A549 (cell line): ENCODE data around the gene EMSY. TPM values are rescaled to one million over a fixed set of nuclear protein-coding genes. Genes with fewer than 3 reads are reported as not detected.
A peak's percentile ranks its signal among the peaks of the same experiment; 100 is the strongest.

ENCODE experiments used
- ATAC-seq, 2 experiments: fragments of 200-7000 bp in 1 of 2; fragments of >200 bp in 1 of 2; cut with Nextera tagmentation in 1 of 2; cut with Tn5 transposase in 1 of 2; 3 replicates each; pipeline versions ENCODE4 v1.8.0 to v1.9.1; 2018 to 2020; ENCODE audit warnings: mild to moderate bottlenecking in 1 of 2, moderate library complexity in 1 of 2
- CTCF ChIA-PET: fragments of 300-600 bp; sonication (Branson Sonifier 250); formaldehyde crosslinking; extraction: SDS; loops from one replicate; lab custom pipeline; 2021; ENCODE audit warnings: antibody characterized with exemption, inconsistent platforms; lab: Yijun Ruan, JAX
- POLR2A ChIA-PET: fragments of 350-600 bp; formaldehyde crosslinking; extraction: SDS; loops from one replicate; lab custom pipeline; 2021; ENCODE audit warnings: antibody characterized with exemption, inconsistent platforms; lab: Yijun Ruan, JAX
- DNase-seq, 2 experiments: peaks; one replicate each; pipeline versions ENCODE4 v3.0.0 to v3.0.0-alpha.2; 2011 to 2016; ENCODE audit warnings: low read depth in 1 of 2, low spot score in 1 of 2
- FAIRE-seq: peaks from 2 replicates; lab custom pipeline; 2011; peaks lifted over from hg19 to GRCh38; lab: Jason Lieb, UNC
- H3K27ac ChIP-seq, 2 experiments: fragments of >200 bp; sonication (Bioruptor Twin); formaldehyde crosslinking; 3 replicates each; pipeline ENCODE4 v1.5.1; 2016 to 2017
- H3K4me1 ChIP-seq: fragments of >200 bp; sonication (Bioruptor Twin); formaldehyde crosslinking; 3 replicates; pipeline ENCODE4 v1.6.1; 2016
- H3K4me2 ChIP-seq: fragments of >200 bp; sonication (Bioruptor Twin); formaldehyde crosslinking; 3 replicates; pipeline ENCODE4 v1.6.1; 2016
- H3K4me3 ChIP-seq: fragments of >200 bp; sonication (Bioruptor Twin); formaldehyde crosslinking; 3 replicates; pipeline ENCODE4 v1.5.1; 2016
- H3K9me3 ChIP-seq: fragments of >200 bp; sonication (Bioruptor Twin); formaldehyde crosslinking; 3 replicates; pipeline ENCODE4 v1.6.1; 2016
- CBX8 ChIP-seq: fragments of 200-600 bp; sonication (generic); IDR thresholded peaks from 2 replicates; pipeline ENCODE4 v1.6.1; 2016
- CHD2 ChIP-seq: fragments of 150-350 bp; IDR thresholded peaks from 2 replicates; pipeline ENCODE4 v1.6.1; 2014; ENCODE audit warnings: low read length; ENCODE audit not compliant: partially characterized antibody
- EHMT2 ChIP-seq: fragments of 200-600 bp; sonication (generic); IDR thresholded peaks from 2 replicates; pipeline ENCODE4 v1.6.1; 2016; ENCODE audit warnings: antibody characterized with exemption, low read depth, mild to moderate bottlenecking, moderate library complexity
- EP300 ChIP-seq, 2 experiments: fragments of >200 bp; sonication (Bioruptor Twin); formaldehyde crosslinking; IDR thresholded peaks; 2 replicates in 1 of 2; 3 replicates in 1 of 2; pipeline ENCODE4 v1.6.1; 2016 to 2017
- ESRRA ChIP-seq: fragments of 150-350 bp; IDR thresholded peaks from 2 replicates; pipeline ENCODE4 v1.6.1; 2014; ENCODE audit warnings: mild to moderate bottlenecking, low read length, borderline replicate concordance
- FOSL2 ChIP-seq, 2 experiments: fragments of 450-650 bp in 1 of 2; fragments of >200 bp in 1 of 2; sonication (Bioruptor Twin) in 1 of 2; formaldehyde crosslinking; IDR thresholded peaks; 2 replicates each; pipeline versions ENCODE4 v1.5.0 to v1.6.1; 2016 to 2020; ENCODE audit warnings: mild to moderate bottlenecking in 1 of 2, moderate library complexity in 1 of 2
- GATA3 ChIP-seq: IDR thresholded peaks from 2 replicates; pipeline ENCODE4 v1.6.1; 2012; ENCODE audit warnings: borderline replicate concordance
- HDAC2 ChIP-seq: fragments of 200-600 bp; sonication (generic); IDR thresholded peaks from 2 replicates; pipeline ENCODE4 v1.6.1; 2016
- HEYL ChIP-seq: fragments of 250-450 bp; sonication (Bioruptor Pico); IDR thresholded peaks from 2 replicates; pipeline ENCODE4 v1.8.0; 2021; ENCODE audit warnings: mild to moderate bottlenecking, moderate library complexity
- HOXB5 ChIP-seq: fragments of 250-450 bp; sonication (Bioruptor Pico); IDR thresholded peaks from 2 replicates; pipeline ENCODE4 v1.5.0; 2020; ENCODE audit warnings: mild to moderate bottlenecking, moderate library complexity
- KDM1A ChIP-seq: fragments of 200-600 bp; sonication (generic); IDR thresholded peaks from 2 replicates; pipeline ENCODE4 v1.6.1; 2016; ENCODE audit warnings: low read depth, mild to moderate bottlenecking
- KDM5A ChIP-seq: fragments of 200-600 bp; sonication (generic); IDR thresholded peaks from 2 replicates; pipeline ENCODE4 v1.6.1; 2016; ENCODE audit warnings: antibody characterized with exemption, mild to moderate bottlenecking
- MAFK ChIP-seq: fragments of 450-650 bp; IDR thresholded peaks from 2 replicates; pipeline ENCODE4 v1.6.1; 2014; ENCODE audit not compliant: partially characterized antibody
- MAZ ChIP-seq: fragments of 150-350 bp; IDR thresholded peaks from 2 replicates; pipeline ENCODE4 v1.6.1; 2014; ENCODE audit warnings: antibody characterized with exemption, low read depth, low read length, borderline replicate concordance
- NPAS2 ChIP-seq: fragments of 250-450 bp; sonication (Bioruptor Pico); IDR thresholded peaks from 2 replicates; pipeline ENCODE4 v1.8.0; 2022; ENCODE audit warnings: mild to moderate bottlenecking, moderate library complexity, borderline replicate concordance
- PHF8 ChIP-seq: fragments of 200-600 bp; sonication (generic); IDR thresholded peaks from 2 replicates; pipeline ENCODE4 v1.6.1; 2016; ENCODE audit warnings: low read depth, mild to moderate bottlenecking, antibody characterized with exemption, moderate library complexity, borderline replicate concordance
- POLR2A ChIP-seq: IDR thresholded peaks from 2 replicates; pipeline ENCODE4 v1.6.1; 2012; ENCODE audit warnings: mild to moderate bottlenecking, low read length
- RAD21 ChIP-seq, 2 experiments: fragments of >200 bp in 1 of 2; sonication (Bioruptor Twin) in 1 of 2; formaldehyde crosslinking in 1 of 2; IDR thresholded peaks in 1 of 2; conservative IDR thresholded peaks in 1 of 2; 2 replicates in 1 of 2; 3 replicates in 1 of 2; pipeline ENCODE4 v1.6.1; 2012 to 2018; ENCODE audit warnings: inconsistent platforms in 1 of 2
- RFX5 ChIP-seq: fragments of 450-650 bp; IDR thresholded peaks from 2 replicates; pipeline ENCODE4 v1.7.1; 2014; ENCODE audit warnings: antibody characterized with exemption, mild to moderate bottlenecking, moderate library complexity
- RNF2 ChIP-seq: fragments of 200-600 bp; sonication (generic); IDR thresholded peaks from 2 replicates; pipeline ENCODE4 v1.6.1; 2016; ENCODE audit warnings: low read depth, mild to moderate bottlenecking, antibody characterized with exemption, moderate library complexity, borderline replicate concordance
- SMC3 ChIP-seq: fragments of >200 bp; sonication (Bioruptor Twin); formaldehyde crosslinking; IDR thresholded peaks from 3 replicates; pipeline ENCODE4 v1.6.1; 2018; ENCODE audit warnings: inconsistent platforms
- ZFP36 ChIP-seq: fragments of 450-650 bp; IDR thresholded peaks from 2 replicates; pipeline ENCODE4 v1.6.1; 2014; ENCODE audit warnings: borderline replicate concordance; ENCODE audit not compliant: partially characterized antibody
- ZSCAN20 ChIP-seq: fragments of 250-450 bp; sonication (Bioruptor Pico); IDR thresholded peaks from 2 replicates; pipeline ENCODE4 v1.8.0; 2022; ENCODE audit warnings: mild to moderate bottlenecking, moderate library complexity
- WGBS: methylation state at CpG from one replicate; pipeline ENCODE4 v1.1.6; 2017; ENCODE audit errors: missing lambda C conversion rate; 5-methylcytosine and 5-hydroxymethylcytosine counted together
- polyA plus RNA-seq, 4 experiments: library from polyadenylated mRNA; depleted of rRNA in 3 of 4; stranded (reverse); fragments of >200 nt; fragmentation: RNase III in 1 of 4; extraction: RNeasy Plus Mini Kit Qiagen cat#74134 plus additional on column Dnase treatment in 1 of 4; gene quantifications; 2 replicates in 3 of 4; 3 replicates in 1 of 4; pipeline ENCODE4 v1.2.3, GENCODE V29; 2011 to 2017
- TF ChIP-seq, protein P1 (sequence below): fragments of 250-450 bp; sonication (Bioruptor Pico); IDR thresholded peaks from 2 replicates; pipeline ENCODE4 v1.5.0; 2020; ENCODE audit warnings: low read depth, mild to moderate bottlenecking, moderate library complexity
- TF ChIP-seq, protein P2 (sequence below): fragments of 150-350 bp; IDR thresholded peaks from 2 replicates; pipeline ENCODE4 v1.6.1; 2014; ENCODE audit warnings: low read depth, mild to moderate bottlenecking, low read length
- TF ChIP-seq, protein P3 (sequence below): fragments of >200 bp; sonication (Bioruptor Twin); formaldehyde crosslinking; IDR thresholded peaks from 2 replicates; pipeline ENCODE4 v1.6.1; 2016
- TF ChIP-seq, protein P4 (sequence below): fragments of 450-650 bp; IDR thresholded peaks from 2 replicates; pipeline ENCODE4 v1.6.1; 2014; ENCODE audit warnings: antibody characterized with exemption
- TF ChIP-seq, protein P5 (sequence below): IDR thresholded peaks from 2 replicates; pipeline ENCODE4 v1.6.1; 2012; ENCODE audit warnings: low read depth, borderline replicate concordance

Gene EMSY
- polyA plus RNA-seq, 2 of the 4 experiments (the other 2 are of a cell fraction) = 11.2 to 23.0 TPM

DNA sequence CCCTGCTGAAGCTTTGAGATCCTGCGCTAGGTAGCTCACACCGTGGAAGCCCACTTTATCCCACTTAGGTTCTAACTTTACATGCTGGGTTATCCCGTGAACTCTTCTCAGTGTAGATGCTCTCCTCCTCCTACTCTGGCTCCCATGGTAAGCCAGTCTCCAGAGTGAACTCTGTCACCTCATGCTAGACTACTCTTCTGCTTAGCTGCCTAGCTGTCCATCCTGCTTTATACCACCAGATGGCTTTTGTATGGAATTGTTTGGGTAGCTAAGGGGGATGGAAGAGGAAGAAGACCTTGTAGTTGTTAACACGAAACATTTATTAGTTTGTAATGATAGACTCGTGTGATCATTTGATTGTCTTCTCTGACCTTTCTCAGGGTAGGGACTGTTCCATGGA is 46.8 kb downstream of the EMSY start:
- ChIA-PET CTCF (interaction anchor here (1.2 kb wide), 1 partner anchor 283 kb away, joined by 3 read pairs; no protein-coding TSS in a partner anchor), POLR2A (no interaction called here)
- TF ChIP-seq HEYL (CRISPR knock-in tag) (no peak), HOXB5 (CRISPR knock-in tag) (no peak), ZSCAN20 (no peak), EHMT2 (no peak), MAFK (no peak), HDAC2 (no peak), ESRRA (no peak), KDM5A (no peak), PHF8 (no peak), POLR2A (no peak), NPAS2 (no peak)
- TF ChIP-seq, protein P1, sequence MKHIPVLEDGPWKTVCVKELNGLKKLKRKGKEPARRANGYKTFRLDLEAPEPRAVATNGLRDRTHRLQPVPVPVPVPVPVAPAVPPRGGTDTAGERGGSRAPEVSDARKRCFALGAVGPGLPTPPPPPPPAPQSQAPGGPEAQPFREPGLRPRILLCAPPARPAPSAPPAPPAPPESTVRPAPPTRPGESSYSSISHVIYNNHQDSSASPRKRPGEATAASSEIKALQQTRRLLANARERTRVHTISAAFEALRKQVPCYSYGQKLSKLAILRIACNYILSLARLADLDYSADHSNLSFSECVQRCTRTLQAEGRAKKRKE = no peak
- Histone ChIP-seq H3K4me1 (no peaks in the 10 kb centered on the region), H3K4me2 (no peak overlapping the region), H3K27ac (no peak overlapping the region), H3K9me3 (no peaks in the 10 kb centered on the region), H3K4me3 (no peak overlapping the region)
- 94% methylated on average over 5 of the region's 5 CpGs for WGBS
- FAIRE-seq (no peak), DNase-seq (peak; percentile 6 to 7), ATAC-seq (peak; percentile 61 to 68; a peak in 4 of 6 replicates)

DNA sequence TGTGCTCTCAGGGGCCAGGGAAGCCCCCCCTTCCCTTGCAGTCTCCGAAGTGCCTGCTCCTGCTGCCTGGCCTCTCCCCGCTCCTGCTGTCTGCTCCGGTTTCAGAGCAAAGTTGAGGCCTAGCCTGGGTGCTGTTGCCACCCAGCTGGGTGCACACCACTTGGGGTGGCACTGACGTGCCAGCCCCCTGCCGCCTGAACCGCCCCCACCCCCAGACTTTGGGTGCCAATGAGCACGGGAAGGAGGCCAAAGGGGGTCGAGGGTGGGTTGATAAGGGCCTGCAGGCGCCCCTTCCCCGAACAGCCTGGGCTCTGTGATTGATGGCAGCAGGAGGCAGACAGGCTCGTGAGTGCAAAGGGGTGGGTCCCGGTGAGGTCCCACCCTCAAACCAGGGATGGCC is 48.2 kb downstream of the EMSY start:
- FAIRE-seq (no peak), ATAC-seq (no peak), DNase-seq (no peak)
- H3K9me3 ChIP-seq = no peaks in the 10 kb centered on the region
- no peak overlapping the region for H3K4me3 ChIP-seq
- CTCF ChIA-PET = interaction anchor here (0.6 kb wide), 1 partner anchor 33 kb away, joined by 3 read pairs; no protein-coding TSS in a partner anchor
- POLR2A ChIA-PET = no interaction called here
- 88% methylated on average over 10 of the region's 12 CpGs for WGBS
- H3K27ac ChIP-seq = no peak overlapping the region
- TF ChIP-seq, protein P2, sequence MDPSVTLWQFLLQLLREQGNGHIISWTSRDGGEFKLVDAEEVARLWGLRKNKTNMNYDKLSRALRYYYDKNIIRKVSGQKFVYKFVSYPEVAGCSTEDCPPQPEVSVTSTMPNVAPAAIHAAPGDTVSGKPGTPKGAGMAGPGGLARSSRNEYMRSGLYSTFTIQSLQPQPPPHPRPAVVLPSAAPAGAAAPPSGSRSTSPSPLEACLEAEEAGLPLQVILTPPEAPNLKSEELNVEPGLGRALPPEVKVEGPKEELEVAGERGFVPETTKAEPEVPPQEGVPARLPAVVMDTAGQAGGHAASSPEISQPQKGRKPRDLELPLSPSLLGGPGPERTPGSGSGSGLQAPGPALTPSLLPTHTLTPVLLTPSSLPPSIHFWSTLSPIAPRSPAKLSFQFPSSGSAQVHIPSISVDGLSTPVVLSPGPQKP = no peak
- TF ChIP-seq RNF2 (no peak), RFX5 (no peak), MAFK (no peak), FOSL2 (IDR thresholded peaks at IDR 0.05) (no peak), FOSL2 (CRISPR knock-in tag; IDR thresholded peaks at IDR 0.05) (no peak), MAZ (no peak), CBX8 (no peak), NPAS2 (no peak), GATA3 (no peak), KDM1A (no peak), ZFP36 (no peak), CHD2 (no peak), RAD21 (conservative IDR thresholded peaks at IDR 0.05 in 1 of 2, IDR thresholded peaks at IDR 0.05 in 1 of 2) (no peak), HOXB5 (CRISPR knock-in tag) (no peak), SMC3 (no peak), EP300 (IDR thresholded peaks at IDR 0.05) (no peak), EHMT2 (no peak)
- TF ChIP-seq, protein P3, sequence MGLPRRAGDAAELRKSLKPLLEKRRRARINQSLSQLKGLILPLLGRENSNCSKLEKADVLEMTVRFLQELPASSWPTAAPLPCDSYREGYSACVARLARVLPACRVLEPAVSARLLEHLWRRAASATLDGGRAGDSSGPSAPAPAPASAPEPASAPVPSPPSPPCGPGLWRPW = no peak
- TF ChIP-seq, protein P4, sequence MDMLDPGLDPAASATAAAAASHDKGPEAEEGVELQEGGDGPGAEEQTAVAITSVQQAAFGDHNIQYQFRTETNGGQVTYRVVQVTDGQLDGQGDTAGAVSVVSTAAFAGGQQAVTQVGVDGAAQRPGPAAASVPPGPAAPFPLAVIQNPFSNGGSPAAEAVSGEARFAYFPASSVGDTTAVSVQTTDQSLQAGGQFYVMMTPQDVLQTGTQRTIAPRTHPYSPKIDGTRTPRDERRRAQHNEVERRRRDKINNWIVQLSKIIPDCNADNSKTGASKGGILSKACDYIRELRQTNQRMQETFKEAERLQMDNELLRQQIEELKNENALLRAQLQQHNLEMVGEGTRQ = no peak
- TF ChIP-seq, protein P5, sequence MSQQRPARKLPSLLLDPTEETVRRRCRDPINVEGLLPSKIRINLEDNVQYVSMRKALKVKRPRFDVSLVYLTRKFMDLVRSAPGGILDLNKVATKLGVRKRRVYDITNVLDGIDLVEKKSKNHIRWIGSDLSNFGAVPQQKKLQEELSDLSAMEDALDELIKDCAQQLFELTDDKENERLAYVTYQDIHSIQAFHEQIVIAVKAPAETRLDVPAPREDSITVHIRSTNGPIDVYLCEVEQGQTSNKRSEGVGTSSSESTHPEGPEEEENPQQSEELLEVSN = no peak
- H3K4me1 ChIP-seq = no peaks in the 10 kb centered on the region
- H3K4me2 ChIP-seq = no peak overlapping the region
